Heart left ventricle (tissue), 13 donors: ENCODE results near the gene NFATC2.

Experiments used
- POLR2A ChIP-seq, 2 donors: fragments of 450-650 bp; IDR thresholded peaks; one replicate each; pipeline ENCODE4 v1.6.1; 2017; ENCODE audit warnings: antibody characterized with exemption in 2 of 2, mild to moderate bottlenecking in 2 of 2, moderate library complexity in 2 of 2
- TF ChIP-seq, protein P1 (sequence below), 12 donors: fragments of 200-600 bp; sonication (generic) in 4 of 12; IDR thresholded peaks; one replicate each; pipeline versions ENCODE4 v1.5.0 to v1.8.0; 2018 to 2022; ENCODE audit warnings: antibody characterized with exemption in 12 of 12, mild to moderate bottlenecking in 5 of 12
- donor health status: ischemic (EF 13 %, LVEDD 7.1; RV severe dilation, severe dysfunction).
- donor health status: DM: no; HTN: yes; CAD: no.
- donor health status: DM: no; HTN: no; CAD: no.
- donor health status: ischemic (EF 25% LVEDD 6.9; RV normal size, moderate dysfunction).
- donor health status: ischemic (EF 25% LVEDD 5.7; RV mildly dilated, moderate dysfunction).
- donor health status: ischemic (EF 35%, LVEDD 5.7; RV mildly dilated, moderate dysfunction).
- donor health status: nonischemic (EF 11% LVEDD 7.7; RV severe dilation, severe dysfunction).
- donor health status: DM: yes; HTN: yes; CAD: no.
- donor health status: PGD.
- donor health status: ischemic (EF 29% LVEDD 5.4; RV normal size, mild dysfunction).
- donor health status: nonischemic (EF 23%, LVEDD 6.1; RV moderate dilation, normal function).

DNA sequence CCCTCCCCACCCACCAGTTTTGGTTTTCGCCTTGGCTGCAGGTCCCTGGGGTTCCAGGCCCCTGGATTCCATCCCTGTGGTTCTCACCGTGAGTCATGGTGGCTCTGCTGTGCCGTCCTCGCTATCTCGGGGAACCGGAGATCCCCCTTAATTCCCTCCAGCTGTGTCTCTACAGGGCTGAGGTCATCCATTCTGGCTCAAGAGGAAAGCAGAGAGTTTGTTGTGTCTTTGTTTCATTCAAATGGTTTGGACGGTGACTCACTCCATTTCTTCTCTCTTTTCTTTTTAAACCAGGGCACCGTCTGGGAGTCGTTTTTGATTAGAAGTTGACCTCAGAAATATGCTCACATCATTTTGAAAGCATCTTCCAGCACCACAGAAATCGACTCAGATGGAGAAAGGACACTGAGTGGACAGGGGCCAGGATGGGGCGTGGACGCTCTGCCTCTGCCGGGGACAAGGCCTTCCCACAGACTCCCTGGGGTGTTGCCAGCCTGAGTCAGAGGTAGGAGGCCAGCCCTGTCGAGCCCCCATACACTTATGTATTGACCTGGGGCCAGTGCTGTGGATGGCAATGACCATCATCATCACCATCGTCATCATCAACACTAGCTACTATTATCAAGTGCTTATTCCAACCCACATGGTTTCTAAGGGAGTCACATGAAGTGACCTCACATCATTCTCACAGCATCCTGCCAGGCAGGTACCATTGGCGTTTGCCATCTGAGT lies 176.2 kb downstream of the NFATC2 start:
- TF ChIP-seq, protein P1, sequence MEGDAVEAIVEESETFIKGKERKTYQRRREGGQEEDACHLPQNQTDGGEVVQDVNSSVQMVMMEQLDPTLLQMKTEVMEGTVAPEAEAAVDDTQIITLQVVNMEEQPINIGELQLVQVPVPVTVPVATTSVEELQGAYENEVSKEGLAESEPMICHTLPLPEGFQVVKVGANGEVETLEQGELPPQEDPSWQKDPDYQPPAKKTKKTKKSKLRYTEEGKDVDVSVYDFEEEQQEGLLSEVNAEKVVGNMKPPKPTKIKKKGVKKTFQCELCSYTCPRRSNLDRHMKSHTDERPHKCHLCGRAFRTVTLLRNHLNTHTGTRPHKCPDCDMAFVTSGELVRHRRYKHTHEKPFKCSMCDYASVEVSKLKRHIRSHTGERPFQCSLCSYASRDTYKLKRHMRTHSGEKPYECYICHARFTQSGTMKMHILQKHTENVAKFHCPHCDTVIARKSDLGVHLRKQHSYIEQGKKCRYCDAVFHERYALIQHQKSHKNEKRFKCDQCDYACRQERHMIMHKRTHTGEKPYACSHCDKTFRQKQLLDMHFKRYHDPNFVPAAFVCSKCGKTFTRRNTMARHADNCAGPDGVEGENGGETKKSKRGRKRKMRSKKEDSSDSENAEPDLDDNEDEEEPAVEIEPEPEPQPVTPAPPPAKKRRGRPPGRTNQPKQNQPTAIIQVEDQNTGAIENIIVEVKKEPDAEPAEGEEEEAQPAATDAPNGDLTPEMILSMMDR (IDR thresholded peaks at IDR 0.05) = no peak
- TF ChIP-seq POLR2A (IDR thresholded peaks at IDR 0.05) = no peak
